ENCODE data around the gene ATP11B.

The ATP11B gene

GRCh38 chr3:182919866-182920357, 126.6 kb downstream of the ATP11B start:
- H3F3A ChIP-seq (ENCODE audit: insufficient read depth): no peaks in the 10 kb centered on the region
- H2AFZ ChIP-seq (ENCODE audit: low read depth, low read length, severe bottlenecking): no peak overlapping the region
- H3K4me2 ChIP-seq (ENCODE audit: low read depth, low read length, poor library complexity, severe bottlenecking): no peak overlapping the region
- no peak overlapping the region for H3K9ac ChIP-seq (ENCODE audit: low read length)
- peaks cover 13% of the 10 kb centered on the region; the same call in 1 of the 2 replicates for H3K36me3 ChIP-seq (ENCODE audit: low read length)
- H3K27me3 ChIP-seq (ENCODE audit: low read length): no peaks in the 10 kb centered on the region
- no peak overlapping the region for H3K27ac ChIP-seq (ENCODE audit: low read depth, low read length)
- H4K20me1 ChIP-seq (ENCODE audit: low read depth, low read length): no peaks in the 10 kb centered on the region
- no peaks in the 10 kb centered on the region for H3K9me3 ChIP-seq (ENCODE audit: insufficient read depth, low read length)
- TF ChIP-seq EZH2phosphoT487 (conservative IDR thresholded peaks at IDR 0.05; ENCODE audit: low read length): no peak
- TF ChIP-seq CTCF (IDR thresholded peaks at IDR 0.05; ENCODE audit: insufficient read depth, low read length, poor library complexity, severe bottlenecking): no peak
- H3K79me2 ChIP-seq (ENCODE audit: insufficient read depth, low read length): no peaks in the 10 kb centered on the region
- no peak overlapping the region for H3K4me3 ChIP-seq (ENCODE audit: insufficient read depth, low read length, poor library complexity, severe bottlenecking)
- H3K9me2 ChIP-seq (replicated peaks; ENCODE audit: insufficient read depth, low read length): no peaks in the 10 kb centered on the region

- no peak overlapping the region for H3K9ac ChIP-seq (ENCODE audit: low read length)
- no peak overlapping the region for H2AFZ ChIP-seq (ENCODE audit: low read depth, low read length, severe bottlenecking)
Measured at GRCh38 chr3:182920515-182921084, 127.3 kb downstream of the ATP11B start.

GRCh38 chr3:182921665-182922355, 128.5 kb downstream of the ATP11B start:
- Histone ChIP-seq H3K4me2 (ENCODE audit: low read depth, low read length, poor library complexity, severe bottlenecking) (no peak overlapping the region), H3K79me2 (ENCODE audit: insufficient read depth, low read length) (no peaks in the 10 kb centered on the region), H3K9me2 (replicated peaks; ENCODE audit: insufficient read depth, low read length) (no peaks in the 10 kb centered on the region), H3K9me3 (ENCODE audit: insufficient read depth, low read length) (no peaks in the 10 kb centered on the region), H4K20me1 (ENCODE audit: low read depth, low read length) (no peaks in the 10 kb centered on the region), H3K9ac (ENCODE audit: low read length) (no peak overlapping the region), H3F3A (ENCODE audit: insufficient read depth) (no peaks in the 10 kb centered on the region), H3K27me3 (ENCODE audit: low read length) (no peaks in the 10 kb centered on the region), H3K36me3 (ENCODE audit: low read length) (no peaks in the 10 kb centered on the region), H2AFZ (ENCODE audit: low read depth, low read length, severe bottlenecking) (no peak overlapping the region), H3K27ac (ENCODE audit: low read depth, low read length) (no peak overlapping the region), H3K4me3 (ENCODE audit: insufficient read depth, low read length, poor library complexity, severe bottlenecking) (no peak overlapping the region)
- no peak for TF ChIP-seq EZH2phosphoT487 (conservative IDR thresholded peaks at IDR 0.05; ENCODE audit: low read length)
- TF ChIP-seq CTCF (IDR thresholded peaks at IDR 0.05; ENCODE audit: insufficient read depth, low read length, poor library complexity, severe bottlenecking): no peak

More at GRCh38 chr3:182920515-182921084, 127.3 kb downstream of the ATP11B start:
- Histone ChIP-seq H3F3A (ENCODE audit: insufficient read depth) (no peaks in the 10 kb centered on the region), H3K27me3 (ENCODE audit: low read length) (no peaks in the 10 kb centered on the region), H3K79me2 (ENCODE audit: insufficient read depth, low read length) (no peaks in the 10 kb centered on the region), H3K36me3 (ENCODE audit: low read length) (peaks cover 6% of the 10 kb centered on the region; the same call in 1 of the 2 replicates), H3K4me3 (ENCODE audit: insufficient read depth, low read length, poor library complexity, severe bottlenecking) (no peak overlapping the region), H3K9me2 (replicated peaks; ENCODE audit: insufficient read depth, low read length) (no peaks in the 10 kb centered on the region), H3K4me2 (ENCODE audit: low read depth, low read length, poor library complexity, severe bottlenecking) (no peak overlapping the region), H4K20me1 (ENCODE audit: low read depth, low read length) (no peaks in the 10 kb centered on the region), H3K9me3 (ENCODE audit: insufficient read depth, low read length) (no peaks in the 10 kb centered on the region), H3K27ac (ENCODE audit: low read depth, low read length) (no peak overlapping the region)
- no peak for TF ChIP-seq EZH2phosphoT487 (conservative IDR thresholded peaks at IDR 0.05; ENCODE audit: low read length)
- TF ChIP-seq CTCF (IDR thresholded peaks at IDR 0.05; ENCODE audit: insufficient read depth, low read length, poor library complexity, severe bottlenecking): no peak
